RWPE2 (cell line): ENCODE measurements around the gene MCRIP2.
"Not testable (repeated sequence)": the region's sequence is repeated elsewhere in the genome, so short reads cannot be mapped to it uniquely, and the experiment has no call there.

Experiments
- ATAC-seq: fragments of 200-7000 bp; cut with Tn5 transposase; 3 replicates; pipeline ENCODE4 v1.9.1; 2021; ENCODE audit warnings: low read depth
- DNase-seq: peaks from one replicate; pipeline ENCODE4 v3.0.0-alpha.2; 2020; ENCODE audit warnings: low spot score
- H3K27ac ChIP-seq: fragments of 450-650 bp; 2 replicates; pipeline ENCODE4 v1.5.1; 2017; ENCODE audit warnings: mild to moderate bottlenecking; ENCODE audit not compliant: poor library complexity, severe bottlenecking
- H3K27me3 ChIP-seq: fragments of 250-450 bp; sonication (Bioruptor Pico); 2 replicates; pipeline ENCODE4 v1.5.1; 2021; ENCODE audit warnings: mild to moderate bottlenecking, moderate library complexity; ENCODE audit not compliant: insufficient read depth, poor library complexity, severe bottlenecking
- H3K36me3 ChIP-seq: fragments of 250-450 bp; sonication (Bioruptor Pico); 2 replicates; pipeline ENCODE4 v1.5.1; 2020; ENCODE audit warnings: low read depth, mild to moderate bottlenecking, moderate library complexity
- H3K4me1 ChIP-seq: fragments of 250-450 bp; sonication (Bioruptor Pico); 2 replicates; pipeline ENCODE4 v1.5.1; 2021; ENCODE audit warnings: mild to moderate bottlenecking, moderate library complexity; ENCODE audit not compliant: insufficient read depth, poor library complexity, severe bottlenecking
- H3K4me3 ChIP-seq: fragments of 250-450 bp; sonication (Bioruptor Pico); 2 replicates; pipeline ENCODE4 v1.5.1; 2021; ENCODE audit warnings: mild to moderate bottlenecking, moderate library complexity; ENCODE audit not compliant: severe bottlenecking
- H3K9me3 ChIP-seq: fragments of 250-450 bp; sonication (Bioruptor Pico); 2 replicates; pipeline ENCODE4 v1.5.1; 2021; ENCODE audit warnings: mild to moderate bottlenecking, moderate library complexity; ENCODE audit not compliant: severe bottlenecking
- CTCF ChIP-seq: fragments of 450-650 bp; IDR thresholded peaks from one replicate; pipeline ENCODE4 v1.5.1; 2017; ENCODE audit warnings: mild to moderate bottlenecking, moderate library complexity; ENCODE audit not compliant: poor library complexity, severe bottlenecking

The MCRIP2 gene

DNA sequence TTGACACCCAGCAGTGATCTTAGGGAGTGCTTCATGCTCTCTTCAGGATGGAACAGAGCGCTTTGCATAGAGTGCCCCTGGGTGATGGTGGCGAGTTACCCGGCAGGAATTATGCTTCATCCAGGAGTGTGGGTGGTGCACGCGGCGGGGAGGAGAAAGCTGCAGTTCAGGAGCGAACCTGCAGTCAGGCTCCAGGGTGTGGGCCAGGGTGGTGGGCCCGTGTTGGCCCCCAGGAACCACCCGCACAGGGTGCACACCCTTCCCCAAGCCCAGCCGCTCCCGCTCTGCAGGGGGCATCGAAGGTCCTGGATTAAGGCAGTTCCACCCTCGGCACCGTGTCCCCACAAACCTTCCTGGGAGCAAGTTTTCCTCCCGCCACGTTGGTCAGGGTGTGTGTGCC, 47.8 kb upstream of the MCRIP2 start:
- Histone ChIP-seq H3K27me3 (no peaks in the 10 kb centered on the region), H3K4me3 (no peak overlapping the region), H3K27ac (peak overlapping the region; percentile 68), H3K36me3 (no peaks in the 10 kb centered on the region), H3K9me3 (no peaks in the 10 kb centered on the region), H3K4me1 (peaks cover 27% of the 10 kb centered on the region)
- no peak for DNase-seq
- TF ChIP-seq CTCF, result no peak
- ATAC-seq, result no peak

DNA sequence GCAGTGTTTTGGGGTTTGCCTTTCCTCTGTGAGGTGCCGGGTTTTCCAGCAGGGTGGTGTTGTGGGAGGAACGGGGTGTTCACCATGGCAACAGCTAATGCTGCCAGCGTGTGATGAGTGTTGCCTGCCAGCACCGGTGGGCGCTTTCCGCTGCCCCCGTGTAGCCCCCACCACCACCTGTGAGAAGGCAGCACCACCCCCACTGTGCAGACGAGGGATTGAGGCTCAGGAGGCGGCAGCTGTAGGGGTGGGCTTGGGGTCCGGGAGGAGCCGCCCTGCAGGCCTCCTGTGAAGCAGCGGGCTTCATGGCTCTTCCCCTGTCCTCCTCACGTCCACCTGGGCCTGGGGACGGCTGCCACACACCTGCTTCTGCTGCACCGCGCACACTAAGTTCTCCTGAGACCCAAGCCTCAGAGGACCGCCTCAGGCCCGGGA, 46.5 kb upstream of the MCRIP2 start:
- Histone ChIP-seq H3K4me1 (peaks cover 27% of the 10 kb centered on the region), H3K27me3 (no peaks in the 10 kb centered on the region)
- no peak for ATAC-seq

DNA sequence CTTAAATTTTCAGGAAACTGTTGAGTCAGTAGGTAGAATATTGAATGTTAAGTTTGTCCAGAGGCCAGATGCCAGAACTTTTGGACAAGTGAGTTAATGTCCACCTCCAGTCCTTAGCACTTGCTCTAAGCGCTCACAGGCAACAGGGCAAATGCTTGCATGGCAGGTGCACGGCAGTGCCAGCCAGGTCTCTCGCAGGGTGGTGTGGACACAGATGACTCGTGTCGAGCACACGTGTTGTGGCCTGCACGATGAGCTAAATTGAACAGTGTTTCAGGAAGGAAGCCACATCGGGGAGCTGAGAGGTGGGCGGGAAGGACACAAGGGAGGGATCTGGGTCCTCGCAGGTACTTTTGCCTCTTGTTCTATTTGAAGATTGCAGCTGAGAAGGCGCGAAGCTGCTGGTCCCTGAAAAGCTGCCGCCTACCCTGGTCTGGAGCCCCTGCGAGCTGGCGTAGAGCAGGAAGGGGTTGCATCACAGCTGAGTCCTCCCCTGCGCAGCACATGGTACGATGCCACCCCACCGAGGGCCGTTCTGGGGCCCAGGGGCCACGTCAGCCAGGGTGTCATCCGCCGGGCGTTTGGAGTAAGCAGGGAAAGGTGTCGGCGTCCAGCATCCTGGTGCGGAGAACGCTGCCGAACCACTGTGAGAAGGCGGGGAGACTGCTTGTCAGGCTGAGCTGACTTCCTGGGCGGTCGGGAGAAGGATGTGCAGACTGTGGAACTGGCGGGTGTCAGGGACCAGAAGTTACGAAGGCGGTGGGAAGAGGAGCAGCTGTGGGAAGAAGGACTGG, 45.5 kb upstream of the MCRIP2 start:
- H3K27me3 ChIP-seq, result no peaks in the 10 kb centered on the region
- DNase-seq, result peak; percentile 61
- ATAC-seq, result no peak
- TF ChIP-seq CTCF, result no peak
- no peaks in the 10 kb centered on the region for H3K9me3 ChIP-seq
- H3K27ac ChIP-seq, result no peak overlapping the region
- peaks cover 27% of the 10 kb centered on the region for H3K4me1 ChIP-seq
- H3K36me3 ChIP-seq, result 0 out of 2 replicates have a peak, but pooled peaks cover 3% of the 10 kb centered on the region
- H3K4me3 ChIP-seq, result no peak overlapping the region

More for the DNA sequence above, 46.5 kb upstream of the MCRIP2 start:
- no peak for TF ChIP-seq CTCF
- H3K27ac ChIP-seq, result no peak overlapping the region
- no peaks in the 10 kb centered on the region for H3K9me3 ChIP-seq
- 0 out of 2 replicates have a peak, but pooled peaks cover 2% of the 10 kb centered on the region for H3K36me3 ChIP-seq
- no peak overlapping the region for H3K4me3 ChIP-seq
- no peak for DNase-seq

- no peak overlapping the region for H3K27ac ChIP-seq
- H3K27me3 ChIP-seq, result no peaks in the 10 kb centered on the region
- DNase-seq, result no peak
- H3K9me3 ChIP-seq, result peaks cover 2% of the 10 kb centered on the region
- no peak overlapping the region for H3K4me3 ChIP-seq
- H3K4me1 ChIP-seq, result peaks cover 25% of the 10 kb centered on the region
- H3K36me3 ChIP-seq, result 0 out of 2 replicates have a peak, but pooled peaks cover 3% of the 10 kb centered on the region
- TF ChIP-seq CTCF, result no peak
- no peak for ATAC-seq
These were observed 44.9 kb upstream of the MCRIP2 start for GRCh38 chr16:596736-597060.

DNA sequence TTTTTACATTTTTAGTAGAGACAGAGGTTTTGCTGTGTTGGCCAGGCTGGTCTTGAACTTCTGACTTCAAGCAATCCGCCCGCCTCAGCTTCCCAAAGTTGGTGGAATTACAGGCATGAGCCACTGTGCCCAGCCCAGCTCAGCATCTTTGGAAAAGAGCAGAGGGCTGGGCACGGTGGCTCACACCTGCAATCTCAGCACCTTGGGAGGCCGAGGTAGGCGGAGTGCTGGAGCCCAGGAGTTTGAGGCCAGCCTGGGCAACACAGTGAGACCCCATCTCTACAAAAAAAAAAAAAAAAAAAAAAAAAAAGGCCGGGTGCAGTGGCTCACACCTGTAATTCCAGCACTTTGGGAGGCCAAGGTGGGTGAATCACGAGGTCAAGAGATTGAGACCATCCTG, 44.0 kb upstream of the MCRIP2 start:
- H3K4me1 ChIP-seq, result peaks cover 18% of the 10 kb centered on the region
- not testable (repeated sequence) for H3K27ac ChIP-seq, H3K27me3 ChIP-seq, H3K36me3 ChIP-seq, ATAC-seq, H3K4me3 ChIP-seq, DNase-seq, H3K9me3 ChIP-seq
